HuH-7.5 (cell line): ENCODE results near the gene MEGF11.

Experiments
- DNase-seq: peaks from one replicate; pipeline ENCODE4 v3.0.0; 2011; ENCODE audit warnings: low spot score

Gene MEGF11

GRCh38 chr15:66030650-66031049, 222.9 kb downstream of the MEGF11 start:
- no peak for DNase-seq

GRCh38 chr15:66029650-66030049, 223.9 kb downstream of the MEGF11 start:
- DNase-seq: no peak

- no peak for DNase-seq
Measured at GRCh38 chr15:66027268-66027805, 226.2 kb downstream of the MEGF11 start.

- no peak for DNase-seq
Measured at GRCh38 chr15:66025972-66026371, 227.6 kb downstream of the MEGF11 start.

GRCh38 chr15:66025015-66025452, 228.5 kb downstream of the MEGF11 start:
- DNase-seq: no peak

- no peak for DNase-seq
Measured at GRCh38 chr15:66024116-66024515, 229.4 kb downstream of the MEGF11 start.

- no peak for DNase-seq
Measured at GRCh38 chr15:66023311-66023972, 230.1 kb downstream of the MEGF11 start.

- no peak for DNase-seq
Measured at GRCh38 chr15:66022163-66022525, 231.4 kb downstream of the MEGF11 start.

- DNase-seq: no peak
Measured at GRCh38 chr15:66021496-66022162, 231.9 kb downstream of the MEGF11 start.

GRCh38 chr15:66019826-66020398, 233.6 kb downstream of the MEGF11 start:
- DNase-seq: no peak

GRCh38 chr15:66019368-66019767, 234.2 kb downstream of the MEGF11 start:
- DNase-seq: no peak

GRCh38 chr15:66018488-66018797, 235.1 kb downstream of the MEGF11 start:
- no peak for DNase-seq

- DNase-seq: no peak
Measured at GRCh38 chr15:66017792-66018487, 235.6 kb downstream of the MEGF11 start.

GRCh38 chr15:66017000-66017399, 236.6 kb downstream of the MEGF11 start:
- DNase-seq: no peak

- no peak for DNase-seq
Measured at GRCh38 chr15:66016199-66016598, 237.4 kb downstream of the MEGF11 start.

- no peak for DNase-seq
Measured at GRCh38 chr15:66014635-66015182, 238.8 kb downstream of the MEGF11 start.

- DNase-seq: no peak
Measured at GRCh38 chr15:66014022-66014421, 239.5 kb downstream of the MEGF11 start.

GRCh38 chr15:66008940-66009562, 244.5 kb downstream of the MEGF11 start:
- no peak for DNase-seq

- DNase-seq: no peak
Measured at GRCh38 chr15:66007663-66008262, 245.8 kb downstream of the MEGF11 start.

- no peak for DNase-seq
Measured at GRCh38 chr15:66006986-66007385, 246.6 kb downstream of the MEGF11 start.

- peak; percentile 88 for DNase-seq
Measured at GRCh38 chr15:66004618-66005262, 248.8 kb downstream of the MEGF11 start.
